HG03558 (cell line): Measurements from ENCODE around the gene PPIG.
"Not testable (repeated sequence)": the region's sequence is repeated elsewhere in the genome, so short reads cannot be mapped to it uniquely, and the experiment has no call there.

Experiments used
- ATAC-seq: cut with Tn5 transposase; IDR thresholded peaks from one replicate; pipeline ENCODE4 v1.9.1; 2021; ENCODE audit warnings: moderate number of reproducible peaks; ENCODE audit not compliant: unreplicated experiment; ENCODE audit errors: extremely low read depth

PPIG gene

DNA sequence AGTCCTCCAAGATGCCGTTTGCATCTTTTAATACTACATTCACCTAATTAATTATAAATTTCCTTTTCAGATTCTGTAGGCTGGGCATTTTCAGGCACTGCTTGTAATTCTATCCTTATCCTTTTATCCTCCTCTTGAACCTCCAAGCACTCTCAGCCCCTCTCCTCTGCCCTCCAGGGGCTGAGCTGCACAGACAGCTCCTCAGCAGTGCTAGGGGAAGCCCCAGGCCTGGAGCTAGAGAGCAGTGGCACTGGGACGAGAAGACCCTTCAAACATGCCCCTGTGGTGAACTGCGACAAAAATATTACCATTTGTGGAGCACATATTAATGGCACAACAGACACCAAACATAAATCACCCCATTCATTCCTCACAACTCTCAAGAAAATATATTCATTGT is 77.1 kb downstream of the PPIG start:
- ATAC-seq: no peak

DNA sequence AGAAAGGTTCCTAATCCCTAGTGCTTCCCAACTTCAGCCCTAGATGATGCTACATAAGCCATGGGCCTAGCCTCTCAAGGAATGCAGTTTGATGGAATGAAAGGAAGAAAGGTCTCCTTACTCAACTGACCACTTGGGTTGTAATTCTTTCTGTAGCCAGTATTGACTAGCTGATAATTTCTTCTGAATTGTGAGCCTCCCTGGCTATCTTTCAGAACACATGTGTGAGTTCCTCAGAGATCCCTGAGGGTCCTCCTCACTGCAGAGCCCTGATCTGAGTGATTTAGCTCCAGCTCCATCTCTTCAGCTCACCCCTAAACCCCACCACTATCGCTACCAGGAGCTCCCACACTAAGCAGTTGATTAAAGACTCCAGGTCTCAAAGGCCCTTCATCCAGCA is 78.6 kb downstream of the PPIG start:
- no peak for ATAC-seq

DNA sequence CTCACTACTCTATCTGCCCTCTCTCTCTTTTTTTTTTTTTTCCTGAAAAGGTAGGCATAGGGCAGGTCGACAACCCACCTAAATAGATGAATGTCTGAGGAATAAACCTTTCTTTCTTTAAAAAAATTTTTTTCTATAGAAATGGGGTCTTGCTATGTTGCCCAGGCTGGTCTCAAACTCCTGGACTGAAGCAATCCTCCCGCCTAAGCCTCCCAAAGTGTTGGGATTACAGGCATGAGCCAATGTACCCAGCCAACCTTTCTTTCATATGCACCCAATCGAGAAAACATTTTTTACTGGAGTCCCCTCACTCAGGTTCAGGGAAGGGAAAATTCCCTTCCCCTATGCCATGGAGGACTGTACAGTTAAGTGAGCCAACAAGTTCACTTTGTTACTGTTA is 79.1 kb downstream of the PPIG start:
- no peak for ATAC-seq

DNA sequence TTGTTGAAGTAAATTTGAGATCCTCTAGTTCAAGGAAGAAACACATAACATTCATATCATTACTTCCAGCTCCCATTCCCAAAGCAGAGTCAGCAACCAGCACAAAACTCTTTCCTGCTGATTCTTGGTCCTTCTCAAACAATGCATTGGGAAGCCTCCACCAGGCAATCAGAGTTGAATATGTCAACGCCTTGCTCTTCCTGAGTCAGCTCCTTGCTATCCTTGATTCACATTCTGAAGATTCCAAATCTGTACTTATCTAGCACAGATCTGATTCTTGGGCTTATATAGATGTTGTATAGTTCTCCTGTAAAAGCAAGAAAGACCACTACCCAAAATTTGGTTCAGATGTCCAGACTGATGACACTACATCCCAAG is 80.4 kb downstream of the PPIG start:
- ATAC-seq: no peak

DNA sequence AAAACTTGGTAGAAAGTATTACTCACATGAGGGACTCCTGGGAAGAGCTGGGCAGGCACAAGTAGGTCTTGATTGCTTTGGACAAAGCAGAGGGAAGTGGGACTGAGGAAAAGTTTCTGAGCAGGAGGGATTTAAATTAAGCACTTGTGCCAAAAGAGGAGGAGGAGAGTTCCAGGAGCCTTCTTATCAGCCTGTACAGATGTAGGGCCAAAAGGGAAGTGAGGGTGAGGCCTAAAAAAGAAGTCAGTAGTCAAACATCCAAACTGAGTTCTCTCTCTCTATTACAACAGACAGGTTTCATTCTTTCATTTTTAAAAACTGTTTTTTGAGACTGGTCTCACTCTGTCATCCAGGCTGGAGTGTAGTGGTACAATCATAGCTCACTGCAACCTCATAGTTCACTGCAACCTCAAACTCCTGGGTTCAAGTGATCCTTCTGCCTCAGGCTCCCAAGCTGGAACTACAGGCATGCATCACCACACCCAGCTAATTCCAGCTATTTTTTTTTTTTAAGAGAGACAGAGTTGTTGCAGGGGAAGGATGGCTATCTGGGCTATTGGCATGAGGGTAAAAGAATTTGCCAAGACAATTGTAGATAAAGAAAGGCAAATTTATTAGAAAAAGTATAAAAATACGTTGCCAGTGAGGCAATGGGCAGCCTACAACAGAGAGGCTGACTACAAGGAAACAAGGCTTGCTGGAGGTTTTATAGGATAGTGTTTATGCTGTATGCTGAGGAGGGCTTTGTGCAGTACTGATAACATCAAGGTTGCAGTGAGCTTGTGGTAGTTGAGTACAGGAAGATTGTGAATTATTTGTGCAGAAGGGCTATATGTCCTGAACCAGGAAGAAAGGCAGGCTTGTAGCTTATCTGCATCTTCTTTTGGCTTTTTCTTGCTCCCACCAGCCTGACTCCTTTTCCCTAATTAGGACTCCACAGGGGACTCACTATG is 81.1 kb downstream of the PPIG start:
- ATAC-seq: no peak

DNA sequence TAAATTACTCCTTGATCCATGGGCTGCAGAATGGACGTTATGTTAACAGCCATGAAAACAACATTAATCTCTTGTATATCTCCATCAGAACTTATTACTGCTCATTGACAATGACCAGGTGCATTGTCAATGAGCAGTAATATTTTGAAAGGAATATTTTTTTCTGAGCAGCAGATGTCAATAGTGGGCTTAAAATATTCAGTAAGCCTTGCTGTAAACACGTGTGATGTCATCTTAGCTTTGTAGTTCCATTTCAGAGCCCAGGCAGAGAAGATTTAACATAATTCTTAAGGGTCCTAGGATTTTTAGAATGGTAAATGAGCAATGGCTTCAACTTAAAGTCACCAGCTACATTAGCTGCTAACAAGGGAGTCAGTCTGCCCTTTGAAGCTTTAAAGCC is 83.4 kb downstream of the PPIG start:
- ATAC-seq: no peak

DNA sequence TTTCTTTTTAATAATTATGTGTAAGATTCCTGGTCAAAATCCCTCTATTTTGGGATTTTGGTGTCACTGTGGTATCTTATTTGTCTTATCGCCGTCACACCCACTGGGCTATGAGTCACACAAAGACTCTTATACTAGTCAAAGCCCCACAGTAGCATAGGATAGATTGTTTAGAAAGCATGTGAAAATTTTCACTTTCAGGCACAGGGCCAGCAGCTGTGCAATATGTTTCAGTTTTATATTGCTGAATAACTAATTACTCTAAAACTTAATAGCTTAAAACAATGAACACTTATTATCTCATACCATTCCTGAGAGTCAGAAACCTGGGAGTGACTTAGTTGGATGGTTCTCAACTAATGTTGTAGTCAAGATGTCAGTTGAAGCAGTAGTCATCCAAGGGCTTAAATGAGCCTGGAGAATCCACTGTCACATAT is 86.1 kb downstream of the PPIG start:
- peak; percentile 64 for ATAC-seq

DNA sequence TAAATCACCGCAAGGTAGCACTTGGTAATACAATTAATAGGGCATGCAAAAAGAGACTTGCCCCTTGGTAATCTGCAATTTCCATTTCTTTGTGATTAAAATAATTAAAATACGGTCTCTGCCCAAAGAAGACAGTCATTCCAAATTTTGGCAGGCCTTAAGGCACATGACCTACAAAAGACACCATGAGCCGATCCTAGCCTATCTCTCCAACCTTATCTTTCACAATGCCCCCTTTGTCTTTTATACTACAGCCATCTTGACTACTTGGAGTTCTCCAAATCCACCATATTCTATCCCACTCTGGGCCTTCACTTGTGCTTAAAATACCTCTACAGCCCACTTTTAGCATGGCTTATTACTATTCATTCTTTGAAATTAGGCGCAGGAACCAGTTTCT is 86.8 kb downstream of the PPIG start:
- no peak for ATAC-seq

DNA sequence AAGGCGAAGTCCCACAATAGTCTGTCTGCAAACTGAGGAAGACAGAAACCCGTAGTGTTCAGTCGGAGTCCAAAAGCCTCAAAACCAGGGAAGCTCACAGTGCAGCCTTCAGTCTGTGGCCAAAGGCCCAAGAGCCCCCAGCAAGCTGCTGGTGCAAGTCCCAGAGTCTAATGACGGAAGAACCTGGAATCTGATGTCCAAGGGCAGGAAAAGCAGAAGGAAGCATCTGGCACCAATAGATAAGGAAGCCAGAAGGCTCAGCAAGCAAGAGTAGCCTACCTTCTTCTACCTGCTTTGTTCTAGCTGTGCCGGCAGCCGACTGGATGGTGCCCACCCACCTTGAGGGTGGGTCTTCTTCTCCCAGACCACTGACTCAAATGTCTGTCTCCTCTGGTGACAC is 88.3 kb downstream of the PPIG start:
- ATAC-seq: no peak

DNA sequence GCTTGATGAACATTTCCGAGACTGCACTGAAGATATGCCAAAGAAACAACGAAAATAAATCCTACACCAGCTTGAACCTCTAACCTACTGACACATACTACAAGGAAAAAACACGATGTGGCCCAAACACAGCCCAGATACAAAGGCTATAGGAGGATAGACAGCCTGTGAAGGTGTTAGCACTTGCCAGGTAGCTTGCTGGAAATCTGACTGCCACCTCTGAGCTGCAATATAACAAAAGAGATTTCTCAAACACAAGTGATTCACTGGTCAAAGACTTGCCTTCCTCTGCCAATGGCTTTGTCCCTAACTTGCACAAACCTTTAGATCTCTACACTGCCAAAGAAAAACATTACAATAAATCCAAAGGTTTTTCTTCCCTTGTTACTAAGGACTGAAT is 89.0 kb downstream of the PPIG start:
- ATAC-seq: no peak

DNA sequence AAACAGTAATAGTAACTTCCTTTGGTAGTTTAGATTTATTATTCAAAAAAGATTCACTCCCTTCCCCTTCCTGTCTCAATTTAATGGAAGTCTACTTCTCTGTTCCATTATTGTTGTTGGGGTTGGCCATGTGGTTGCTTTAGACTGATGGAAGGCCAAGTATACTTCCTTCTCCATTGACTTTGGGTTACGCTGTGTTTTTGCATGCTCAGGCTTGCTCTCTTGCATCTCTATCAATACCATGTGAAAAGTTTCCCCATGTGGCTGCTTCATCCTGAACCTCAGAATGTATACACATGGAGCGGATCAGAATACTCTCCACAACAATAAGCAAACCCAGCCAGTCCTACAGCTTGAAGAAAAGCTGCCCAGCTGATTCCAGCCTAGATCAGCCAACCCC is 89.8 kb downstream of the PPIG start:
- no peak for ATAC-seq

DNA sequence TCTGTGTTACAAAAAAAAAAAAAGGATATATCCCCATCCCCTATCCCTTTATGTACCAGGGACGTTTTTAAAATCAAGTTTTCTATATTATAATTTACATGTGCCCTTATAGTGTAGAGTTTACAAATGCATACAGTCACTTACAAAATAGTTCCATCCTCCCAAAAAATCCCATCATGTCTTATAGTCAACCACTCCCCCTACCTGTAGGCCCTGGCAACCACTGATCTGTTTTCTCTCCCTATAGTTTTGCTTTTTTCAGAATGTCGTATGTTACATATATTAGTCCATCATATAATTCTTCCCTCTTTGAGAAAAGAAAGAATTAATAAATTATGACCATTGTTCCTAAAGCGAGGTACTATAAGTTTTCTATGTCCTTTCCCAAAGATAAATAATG is 92.2 kb downstream of the PPIG start:
- no peak for ATAC-seq

DNA sequence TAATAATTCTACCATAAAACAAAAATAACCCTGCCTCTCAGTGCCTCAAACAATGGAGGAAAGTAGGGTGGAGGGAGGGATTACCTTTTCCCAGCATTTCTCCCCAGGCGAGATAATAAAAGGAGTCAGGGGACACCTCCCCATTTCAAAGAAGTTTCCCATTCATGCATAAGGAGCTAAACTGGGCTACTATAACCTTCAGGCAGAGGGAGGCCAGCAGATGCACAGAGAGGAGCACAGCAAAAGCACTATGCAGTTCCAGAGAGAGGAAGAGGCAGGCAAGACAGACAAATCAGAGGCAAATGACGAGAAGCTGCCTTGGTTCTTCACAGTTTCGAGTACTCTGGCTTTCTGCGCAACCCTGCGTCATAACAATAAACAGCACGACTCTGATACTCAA is 92.7 kb downstream of the PPIG start:
- no peak for ATAC-seq

DNA sequence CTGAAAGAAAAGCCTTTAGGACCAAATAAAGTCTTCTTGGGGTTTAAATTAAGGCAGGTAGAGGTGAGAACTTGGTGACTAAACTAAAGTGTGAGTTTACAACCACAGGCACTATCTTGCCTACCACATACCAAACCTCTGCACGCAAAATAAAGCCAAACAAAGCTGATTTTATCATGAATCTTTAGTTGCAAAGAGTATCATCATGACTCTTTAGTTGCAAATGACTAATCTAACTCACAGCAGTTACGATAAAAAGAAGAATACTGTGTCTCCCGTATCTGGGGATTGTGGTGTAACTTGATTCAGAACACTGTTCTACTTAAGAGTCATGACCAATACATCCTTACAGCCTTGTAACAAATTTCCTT is 98.9 kb downstream of the PPIG start:
- ATAC-seq: no peak

DNA sequence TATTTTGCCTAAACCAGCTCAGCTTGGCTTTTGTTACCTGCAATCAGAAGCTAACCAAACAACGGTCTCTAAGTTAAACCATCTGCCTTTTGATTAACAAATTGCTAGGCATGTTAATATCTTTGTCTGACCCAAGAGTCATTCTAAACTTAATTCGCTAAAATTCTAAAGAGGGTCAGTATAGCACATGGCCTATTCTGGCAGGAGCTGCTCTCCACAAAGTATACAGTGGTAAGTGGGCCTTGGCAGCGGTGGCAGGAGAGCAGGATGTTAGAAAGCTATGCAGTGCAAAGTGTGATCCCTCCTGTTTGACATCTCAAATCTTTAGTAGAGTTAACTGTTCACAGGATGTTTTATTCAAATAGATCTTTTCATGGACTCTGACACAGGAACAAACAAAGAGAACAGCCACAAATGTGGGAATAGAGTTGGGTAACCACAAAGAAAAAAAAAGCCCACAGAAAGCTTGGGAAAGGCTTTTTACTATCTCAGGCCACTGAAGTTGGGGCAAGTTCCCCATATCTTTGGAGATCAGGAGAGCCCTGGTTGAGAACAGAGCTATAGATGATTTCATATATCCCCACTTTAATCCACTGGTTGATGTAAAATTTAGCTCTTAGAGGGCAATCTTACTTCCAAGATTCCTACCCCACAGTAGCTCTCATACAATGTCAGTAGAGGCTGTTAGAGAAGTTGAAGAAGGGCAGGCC is 99.4 kb downstream of the PPIG start:
- no peak for ATAC-seq

DNA sequence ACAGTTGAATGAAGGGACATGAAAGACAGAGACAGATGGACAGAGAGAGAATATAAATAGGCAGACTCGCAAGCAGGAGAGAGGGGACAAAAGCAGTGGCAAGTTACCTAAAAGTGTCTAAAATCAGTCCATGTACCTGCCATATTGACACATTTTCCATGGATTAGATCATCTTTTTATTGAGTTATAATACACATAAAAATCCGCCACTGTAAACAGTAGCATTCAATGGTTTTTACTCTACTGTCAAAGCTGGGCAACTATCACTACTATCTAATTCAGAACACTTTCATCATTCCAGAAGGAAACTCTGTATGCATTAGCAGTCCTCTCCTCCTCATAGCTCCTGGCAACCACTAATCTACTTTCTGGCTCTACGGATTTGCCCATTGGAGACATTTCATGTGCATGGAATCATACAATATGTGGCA is 100.0 kb downstream of the PPIG start:
- ATAC-seq: no peak

DNA sequence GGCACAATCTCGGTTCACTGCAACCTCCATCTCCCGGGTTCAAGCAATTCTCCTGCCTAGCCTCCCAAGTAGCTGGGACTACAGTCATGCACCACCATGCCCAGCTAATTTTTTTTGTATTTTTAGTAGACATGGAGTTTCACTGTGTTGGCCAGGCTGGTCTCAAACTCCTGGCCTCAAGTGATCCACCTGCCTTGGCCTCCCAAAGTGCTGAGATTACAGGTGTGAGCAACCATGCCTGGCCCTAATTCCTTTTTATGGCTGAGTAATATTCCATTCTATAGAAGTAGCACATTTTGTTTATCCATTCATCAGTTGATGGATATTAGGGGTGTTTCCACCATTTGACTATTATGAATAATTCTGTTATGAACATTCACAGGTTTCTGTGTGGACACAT is 100.6 kb downstream of the PPIG start:
- ATAC-seq: not testable (repeated sequence)

DNA sequence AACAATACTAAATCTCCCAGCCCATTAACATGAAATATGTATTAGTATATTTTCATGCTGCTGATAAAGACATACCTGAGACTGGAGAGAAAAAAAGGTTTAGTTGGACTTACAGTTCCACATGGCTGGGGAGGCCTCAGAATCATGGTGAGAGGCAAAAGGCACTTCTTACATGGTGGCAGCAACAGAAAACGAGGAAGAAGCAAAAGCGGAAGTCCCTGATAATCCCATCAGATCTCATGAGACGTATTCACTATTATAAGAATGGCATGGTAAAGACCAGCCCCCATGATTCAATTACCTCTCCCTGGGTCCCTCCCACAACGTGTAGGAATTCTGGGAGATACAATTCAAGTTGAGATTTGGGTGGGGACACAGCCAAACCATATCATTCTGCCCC is 102.7 kb downstream of the PPIG start:
- ATAC-seq: not testable (repeated sequence)

DNA sequence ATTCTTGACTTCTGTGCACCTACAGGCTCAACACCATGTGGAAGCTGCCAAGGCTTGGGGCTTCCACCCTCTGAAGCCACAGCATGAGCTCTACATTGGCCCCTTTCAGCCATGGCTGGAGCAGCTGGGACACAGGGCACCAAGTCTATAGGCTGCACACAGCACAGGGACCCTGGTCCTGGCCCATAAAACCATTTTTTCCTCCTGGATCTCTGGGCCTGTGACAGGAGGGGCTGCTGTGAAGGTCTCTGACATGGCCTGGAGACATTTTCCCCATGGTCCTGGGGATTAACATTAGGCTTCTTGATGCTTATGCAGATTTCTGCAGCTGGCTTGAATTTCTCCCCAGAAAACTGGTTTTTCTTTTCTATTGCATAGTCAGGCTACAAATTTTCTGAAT is 103.8 kb downstream of the PPIG start:
- ATAC-seq: not testable (repeated sequence)

DNA sequence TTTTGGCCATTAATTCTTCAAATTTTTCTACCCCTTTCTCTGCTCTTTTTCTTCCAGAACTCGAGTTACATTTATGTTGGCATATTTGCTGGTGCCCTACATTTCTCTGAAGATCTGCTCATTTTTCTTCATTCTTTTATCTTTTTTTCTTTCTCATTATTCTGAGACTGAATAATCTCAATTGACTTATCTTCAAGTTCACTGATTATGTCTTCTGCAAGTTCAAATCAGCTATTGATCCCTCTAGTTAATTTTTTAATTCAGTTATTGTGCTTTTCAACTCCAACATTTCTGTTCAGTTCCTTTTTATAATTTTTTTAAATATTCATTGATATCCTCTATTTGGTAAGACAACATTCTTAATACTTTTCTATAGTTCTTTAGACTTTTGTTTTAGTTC is 106.8 kb downstream of the PPIG start:
- ATAC-seq: no peak
